Kidney epithelial cell (primary cell): ENCODE data around the gene PRMT7. TPM values are rescaled to one million over a fixed set of nuclear protein-coding genes. Genes with fewer than 3 reads are reported as not detected.

ENCODE experiments used
- DNase-seq: peaks from one replicate; pipeline ENCODE4 v3.0.0-alpha.2; 2010; ENCODE audit warnings: low read depth
- H3K27me3 ChIP-seq: 2 replicates; pipeline ENCODE4 v1.6.0; 2011; ENCODE audit warnings: low read length; ENCODE audit not compliant: control insufficient read depth, insufficient read depth
- H3K36me3 ChIP-seq: 2 replicates; pipeline ENCODE4 v1.5.1; 2011; ENCODE audit warnings: low read length; ENCODE audit not compliant: control insufficient read depth, insufficient read depth
- H3K4me3 ChIP-seq: 2 replicates; pipeline ENCODE4 v1.5.1; 2011; ENCODE audit warnings: low read depth, mild to moderate bottlenecking, control low read depth, low read length
- CTCF ChIP-seq: IDR thresholded peaks from 2 replicates; pipeline ENCODE4 v1.5.1; 2011; ENCODE audit warnings: mild to moderate bottlenecking, moderate library complexity, low read length, control low read depth, inconsistent platforms; ENCODE audit not compliant: insufficient read depth, poor library complexity, severe bottlenecking
- total RNA-seq: library from RNA; depleted of rRNA; stranded (reverse); fragments of >200 nt; gene quantifications from 2 replicates; pipeline ENCODE4 v1.2.3, GENCODE V29; 2015

PRMT7 gene
- total RNA-seq, 1 donor from 2014 or later, result 41.8 TPM

- peaks cover 5% of the 10 kb centered on the region for H3K27me3 ChIP-seq
- peaks cover 3% of the 10 kb centered on the region for H3K36me3 ChIP-seq
- no peak for TF ChIP-seq CTCF
- DNase-seq, result no peak
- H3K4me3 ChIP-seq, result no peak overlapping the region
Measured at GRCh38 chr16:68358951-68359350, 48.1 kb downstream of the PRMT7 start.

GRCh38 chr16:68359398-68360191, 48.8 kb downstream of the PRMT7 start:
- TF ChIP-seq CTCF, result no peak
- no peak for DNase-seq
- peaks cover 3% of the 10 kb centered on the region for H3K36me3 ChIP-seq
- no peak overlapping the region for H3K4me3 ChIP-seq
- H3K27me3 ChIP-seq, result peaks cover 9% of the 10 kb centered on the region

DNA sequence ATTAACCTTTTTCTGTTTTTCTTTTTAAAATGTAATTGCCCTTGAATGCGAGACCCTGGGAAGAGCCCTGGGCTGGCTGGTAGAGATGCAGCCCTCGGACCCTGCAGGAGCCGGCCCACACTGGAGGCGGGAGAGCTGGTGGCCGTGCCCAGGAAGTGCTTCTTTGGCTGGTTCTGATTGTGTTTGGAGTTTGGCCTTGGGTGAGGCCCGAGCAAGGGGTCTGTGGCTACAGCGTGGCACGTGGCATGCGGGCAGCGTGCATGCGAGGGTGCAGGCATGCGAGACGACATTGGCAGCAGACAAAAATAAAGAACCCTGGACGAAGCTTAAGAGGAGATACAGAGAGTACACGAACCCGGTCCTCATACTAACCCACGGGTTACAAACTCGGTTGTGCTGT, 49.7 kb downstream of the PRMT7 start:
- DNase-seq, result no peak
- no peak for TF ChIP-seq CTCF
- Histone ChIP-seq H3K4me3 (no peak overlapping the region), H3K36me3 (peaks cover 3% of the 10 kb centered on the region), H3K27me3 (peaks cover 17% of the 10 kb centered on the region)

GRCh38 chr16:68360956-68361355, 50.1 kb downstream of the PRMT7 start:
- no peak for TF ChIP-seq CTCF
- Histone ChIP-seq H3K4me3 (no peak overlapping the region), H3K27me3 (peaks cover 21% of the 10 kb centered on the region), H3K36me3 (peaks cover 3% of the 10 kb centered on the region)
- no peak for DNase-seq

- Histone ChIP-seq H3K27me3 (peaks cover 24% of the 10 kb centered on the region), H3K4me3 (no peak overlapping the region), H3K36me3 (peaks cover 2% of the 10 kb centered on the region)
- DNase-seq, result no peak
- TF ChIP-seq CTCF, result no peak
Measured at GRCh38 chr16:68361485-68361884, 50.7 kb downstream of the PRMT7 start.
